H1 (cell line): Measurements from ENCODE around the gene DIPK1C. TPM values are rescaled to one million over a fixed set of nuclear protein-coding genes. Genes with fewer than 3 reads are reported as not detected.

Experiments
- CTCF ChIA-PET: fragments of 300-600 bp; sonication (Branson Sonifier 250); formaldehyde crosslinking; loops from one replicate; lab custom pipeline; 2021; ENCODE audit not compliant: partially characterized antibody; lab: Charles Lee
- POLR2A ChIA-PET: fragments of 300-600 bp; sonication (Branson Sonifier 250); formaldehyde crosslinking; loops from one replicate; lab custom pipeline; 2021; ENCODE audit warnings: inconsistent platforms; ENCODE audit not compliant: partially characterized antibody; lab: Charles Lee
- DNase-seq, 2 experiments: peaks; one replicate each; pipeline versions ENCODE4 v3.0.0 to v3.0.0-alpha.2; 2010 to 2022; ENCODE audit warnings: low spot score in 2 of 2, low read depth in 1 of 2, mixed read lengths in 1 of 2
- FAIRE-seq: peaks from 2 replicates; lab custom pipeline; 2011; peaks lifted over from hg19 to GRCh38; lab: Jason Lieb, UNC
- H2AFZ ChIP-seq: 2 replicates; pipeline ENCODE4 v1.8.1; 2012; ENCODE audit warnings: low read length, inconsistent platforms
- H2AK5ac ChIP-seq: 2 replicates; pipeline ENCODE4 v1.6.1; 2013; ENCODE audit warnings: low read depth, low read length
- H2BK120ac ChIP-seq: replicated peaks from 2 replicates; pipeline ENCODE3; 2013; ENCODE audit warnings: low read depth, low read length, inconsistent platforms
- H2BK12ac ChIP-seq: 2 replicates; pipeline ENCODE4 v1.6.1; 2013; ENCODE audit warnings: low read depth, low read length
- H2BK15ac ChIP-seq: 2 replicates; pipeline ENCODE4 v1.6.1; 2013; ENCODE audit warnings: low read length
- H2BK20ac ChIP-seq: 2 replicates; pipeline ENCODE4 v1.6.1; 2013; ENCODE audit warnings: low read length
- H2BK5ac ChIP-seq: 2 replicates; pipeline ENCODE4 v1.6.1; 2013; ENCODE audit warnings: low read depth, low read length
- H3K14ac ChIP-seq: 2 replicates; pipeline ENCODE4 v1.6.1; 2013; ENCODE audit warnings: inconsistent platforms; ENCODE audit not compliant: insufficient read length
- H3K18ac ChIP-seq: 2 replicates; pipeline ENCODE4 v1.6.1; 2013; ENCODE audit warnings: low read length; ENCODE audit errors: extremely low read depth
- H3K23ac ChIP-seq: 2 replicates; pipeline ENCODE4 v1.6.1; 2013; ENCODE audit warnings: inconsistent platforms; ENCODE audit not compliant: insufficient read length
- H3K23me2 ChIP-seq: 2 replicates; pipeline ENCODE4 v1.6.1; 2013; ENCODE audit warnings: low read depth, low read length
- H3K27ac ChIP-seq: 2 replicates; pipeline ENCODE4 v1.6.1; 2011; ENCODE audit warnings: low read depth, low read length, inconsistent platforms
- H3K27me3 ChIP-seq, 4 experiments: replicated peaks in 1 of 4; 1 replicate in 1 of 4; 2 replicates in 3 of 4; pipeline versions ENCODE4 v1.6.1 to v1.8.1; 2011 to 2013; ENCODE audit warnings: low read length in 3 of 4, mild to moderate bottlenecking in 3 of 4, inconsistent platforms in 2 of 4, mixed read lengths in 2 of 4, moderate library complexity in 1 of 4; ENCODE audit not compliant: control insufficient read depth in 3 of 4, insufficient read depth in 3 of 4; ENCODE audit errors: extremely low read depth in 1 of 4
- H3K36me3 ChIP-seq, 4 experiments: 2 replicates each; pipeline versions ENCODE4 v1.6.1 to v1.8.1; 2011 to 2013; ENCODE audit warnings: mild to moderate bottlenecking in 4 of 4, low read length in 3 of 4, moderate library complexity in 2 of 4, control low read depth in 1 of 4, inconsistent platforms in 1 of 4; ENCODE audit not compliant: insufficient read depth in 4 of 4, control insufficient read depth in 2 of 4
- H3K4ac ChIP-seq: replicated peaks from 2 replicates; pipeline ENCODE3; 2013; ENCODE audit warnings: low read length, low read depth, mixed read lengths, inconsistent platforms; ENCODE audit not compliant: insufficient read length
- H3K4me1 ChIP-seq, 4 experiments: replicated peaks in 1 of 4; 1 replicate in 1 of 4; 2 replicates in 3 of 4; pipeline versions ENCODE4 v1.6.1 to v1.8.1; 2011 to 2013; ENCODE audit warnings: low read length in 3 of 4, inconsistent platforms in 2 of 4, mixed read lengths in 1 of 4; ENCODE audit not compliant: insufficient read depth in 4 of 4, control insufficient read depth in 3 of 4
- H3K4me2 ChIP-seq, 2 experiments: 2 replicates each; pipeline versions ENCODE4 v1.6.1 to v1.8.1; 2011 to 2013; ENCODE audit warnings: low read depth in 2 of 2, low read length in 2 of 2, control low read depth in 1 of 2, inconsistent platforms in 1 of 2, mild to moderate bottlenecking in 1 of 2; ENCODE audit not compliant: insufficient read depth in 1 of 2
- H3K4me3 ChIP-seq, 4 experiments: fragments of 200-600, 300-600 bp in 1 of 4; sonication (generic), shearing (Covaris generic), sonication (Bioruptor Twin) in 1 of 4; 2 replicates each; pipeline versions ENCODE4 v1.5.1 to v1.8.1; 2011 to 2016; ENCODE audit warnings: low read length in 4 of 4, low read depth in 3 of 4, control low read depth in 2 of 4, inconsistent platforms in 2 of 4, mild to moderate bottlenecking in 2 of 4, mixed read lengths in 1 of 4, moderate library complexity in 1 of 4; ENCODE audit not compliant: insufficient read depth in 2 of 4; ENCODE audit errors: extremely low read depth in 1 of 4
- H3K56ac ChIP-seq: replicated peaks from 2 replicates; pipeline ENCODE3; 2013; ENCODE audit warnings: low read depth, mild to moderate bottlenecking, mixed read lengths, low read length, inconsistent platforms; ENCODE audit not compliant: insufficient read length
- H3K79me1 ChIP-seq: 2 replicates; pipeline ENCODE4 v1.6.1; 2013; ENCODE audit warnings: low read depth, low read length, control low read depth
- H3K79me2 ChIP-seq, 2 experiments: 2 replicates each; pipeline versions ENCODE4 v1.6.1 to v1.8.1; 2012 to 2013; ENCODE audit warnings: low read length in 2 of 2, mild to moderate bottlenecking in 2 of 2, inconsistent platforms in 1 of 2; ENCODE audit not compliant: insufficient read depth in 2 of 2, control insufficient read depth in 1 of 2
- H3K9ac ChIP-seq, 4 experiments: replicated peaks in 1 of 4; 1 replicate in 1 of 4; 2 replicates in 3 of 4; pipeline versions ENCODE4 v1.6.1 to v1.8.1; 2011 to 2013; ENCODE audit warnings: low read depth in 3 of 4, low read length in 3 of 4, control low read depth in 2 of 4, mild to moderate bottlenecking in 2 of 4, moderate library complexity in 2 of 4, inconsistent platforms in 1 of 4; ENCODE audit errors: extremely low read depth in 1 of 4
- H3K9me3 ChIP-seq, 2 experiments: 2 replicates each; pipeline versions ENCODE4 v1.6.1 to v1.8.1; 2012 to 2013; ENCODE audit warnings: mild to moderate bottlenecking in 2 of 2, moderate library complexity in 2 of 2, control low read depth in 1 of 2, inconsistent platforms in 1 of 2, low read depth in 1 of 2, low read length in 1 of 2, mixed read lengths in 1 of 2; ENCODE audit not compliant: insufficient read depth in 2 of 2
- H4K20me1 ChIP-seq, 2 experiments: replicated peaks in 1 of 2; 2 replicates each; pipeline versions ENCODE3 to v1.8.1; 2011 to 2013; ENCODE audit warnings: inconsistent platforms in 2 of 2, low read length in 2 of 2, mild to moderate bottlenecking in 1 of 2; ENCODE audit not compliant: insufficient read depth in 2 of 2, control insufficient read depth in 1 of 2
- H4K5ac ChIP-seq: 2 replicates; pipeline ENCODE4 v1.6.1; 2013; ENCODE audit warnings: low read length, low read depth, mixed read lengths, inconsistent platforms; ENCODE audit not compliant: insufficient read length
- H4K8ac ChIP-seq: 2 replicates; pipeline ENCODE4 v1.8.0; 2013; ENCODE audit warnings: mild to moderate bottlenecking, moderate library complexity, low read length, inconsistent platforms; ENCODE audit not compliant: insufficient read depth; ENCODE audit errors: extremely low read depth
- H4K91ac ChIP-seq: replicated peaks from 2 replicates; pipeline ENCODE3; 2013; ENCODE audit warnings: low read length, mixed read lengths, inconsistent platforms; ENCODE audit not compliant: insufficient read length
- ASH2L ChIP-seq: fragments of 200-600, 300-600 bp; sonication (generic); IDR thresholded peaks from one replicate; pipeline ENCODE4 v1.7.1; 2017; ENCODE audit warnings: low read length
- BRCA1 ChIP-seq: IDR thresholded peaks from 2 replicates; pipeline ENCODE4 v1.6.1; 2012; ENCODE audit warnings: low read depth, low read length, improper control_type of control experiment
- E2F6 ChIP-seq: IDR thresholded peaks from 2 replicates; pipeline ENCODE4 v1.6.1; 2012; ENCODE audit warnings: inconsistent platforms
- FOSL1 ChIP-seq: IDR thresholded peaks from 2 replicates; pipeline ENCODE4 v1.6.1; 2011; ENCODE audit warnings: mild to moderate bottlenecking, low read depth, low read length, moderate library complexity; ENCODE audit not compliant: insufficient read depth
- JUND ChIP-seq: IDR thresholded peaks from 2 replicates; pipeline ENCODE4 v1.6.1; 2011; ENCODE audit warnings: mild to moderate bottlenecking, improper control_type of control experiment, low read length
- NRF1 ChIP-seq: IDR thresholded peaks from 2 replicates; pipeline ENCODE4 v1.6.1; 2011; ENCODE audit warnings: mild to moderate bottlenecking, low read depth, low read length, improper control_type of control experiment
- RBBP5 ChIP-seq: IDR thresholded peaks from 2 replicates; pipeline ENCODE4 v1.7.1; 2012; ENCODE audit warnings: low read depth, mild to moderate bottlenecking, inconsistent platforms, low read length, moderate library complexity, borderline replicate concordance
- RFX5 ChIP-seq: IDR thresholded peaks from 2 replicates; pipeline ENCODE4 v1.6.1; 2011; ENCODE audit warnings: low read depth, low read length, improper control_type of control experiment, borderline replicate concordance
- RNF2 ChIP-seq: fragments of 200-900, 300-1000 bp; sonication (generic); IDR thresholded peaks from 2 replicates; pipeline ENCODE4 v1.7.1; 2016; ENCODE audit warnings: borderline replicate concordance, low read depth, mild to moderate bottlenecking, antibody characterized with exemption, low read length; ENCODE audit not compliant: poor library complexity, severe bottlenecking; ENCODE audit errors: missing control alignments
- SIRT6 ChIP-seq: IDR thresholded peaks from one replicate; pipeline ENCODE4 v1.7.1; 2012; ENCODE audit warnings: low read length, inconsistent platforms
- SP2 ChIP-seq: IDR thresholded peaks from 2 replicates; pipeline ENCODE4 v1.6.1; 2012; ENCODE audit warnings: mild to moderate bottlenecking, low read length, inconsistent platforms
- SRF ChIP-seq: IDR thresholded peaks from 2 replicates; pipeline ENCODE4 v1.6.1; 2011; ENCODE audit warnings: mild to moderate bottlenecking, low read depth, low read length, moderate library complexity
- TBP ChIP-seq: IDR thresholded peaks from 2 replicates; pipeline ENCODE4 v1.6.1; 2011; ENCODE audit warnings: low read depth, low read length, improper control_type of control experiment
- TEAD4 ChIP-seq: IDR thresholded peaks from 2 replicates; pipeline ENCODE4 v1.6.1; 2012; ENCODE audit warnings: low read depth, low read length, inconsistent platforms, mixed read lengths
- WGBS, 2 experiments: shearing (Covaris generic) in 1 of 2; methylation state at CpG; one replicate each; pipeline versions ENCODE4 v1.1.6 to v1.1.7; 2013 to 2015; ENCODE audit warnings: low lambda C conversion rate in 2 of 2, mixed read lengths in 2 of 2, inconsistent platforms in 1 of 2, low coverage in 1 of 2, missing lambda C conversion rate in 1 of 2; ENCODE audit not compliant: insufficient replicate concordance in 2 of 2, insufficient coverage in 1 of 2, insufficient read length in 1 of 2; ENCODE audit errors: extremely low coverage in 1 of 2, missing lambda C conversion rate in 1 of 2; 5-methylcytosine and 5-hydroxymethylcytosine counted together
- polyA plus RNA-seq, 7 experiments: library from polyadenylated mRNA; depleted of rRNA in 3 of 7; stranded (reverse) in 5 of 7; unstranded in 2 of 7; fragments of >200 nt in 5 of 7; fragments of 200-250 nt in 2 of 7; gene quantifications; 1 replicate in 5 of 7; 2 replicates in 1 of 7; 4 replicates in 1 of 7; pipeline versions ENCODE4 v1.2.1 to v1.2.3, GENCODE V29; 2011 to 2013; ENCODE audit warnings: missing spikeins in 2 of 7, mixed read lengths in 2 of 7
- total RNA-seq: library from RNA; stranded (reverse); fragmentation: NEBNext Ultra II Directional; extraction: Animal tissue kit (Norgen Biotek cat#: 25700); gene quantifications from 2 replicates; pipeline ENCODE4 v1.2.1, GENCODE V29; 2021

Gene DIPK1C
- total and polyA plus RNA-seq, 2 of the 8 experiments (the other 6 are each of a cell fraction or from before 2014, with no cell fraction given), result 0.08 TPM; not detected in 1

- H3K27ac ChIP-seq, result no peak overlapping the region
- H3K4ac ChIP-seq, result no peak overlapping the region
- H3K56ac ChIP-seq, result no peak overlapping the region
- H2BK12ac ChIP-seq, result no peak overlapping the region
- no peaks in the 10 kb centered on the region for H4K20me1 ChIP-seq
- DNase-seq (no peak), FAIRE-seq (no peak)
- ChIA-PET CTCF (interaction anchor here (0.7 to 1.3 kb wide), 2 partner anchors 10 to 12 kb away, joined by 3 to 4 read pairs; no protein-coding TSS in a partner anchor), POLR2A (no interaction called here)
- no peaks in the 10 kb centered on the region for H3K9me3 ChIP-seq
- H3K4me2 ChIP-seq, result no peak overlapping the region
- H3K14ac ChIP-seq, result no peak overlapping the region
- no peak overlapping the region for H2BK15ac ChIP-seq
- no peak overlapping the region for H3K18ac ChIP-seq
- H4K8ac ChIP-seq, result no peak overlapping the region; the same call in 1 of the 2 replicates
- H3K23ac ChIP-seq, result no peak overlapping the region
- H2BK5ac ChIP-seq, result no peak overlapping the region
- no peak overlapping the region for H2AFZ ChIP-seq
- WGBS, 2 experiments, result 93% methylated on average over 9 of the region's 9 CpGs; no CpG with 5 or more reads in 1 of the 2 experiments
- H2BK20ac ChIP-seq, result no peak overlapping the region
- no peaks in the 10 kb centered on the region for H3K23me2 ChIP-seq
- H3K79me2 ChIP-seq, result no peaks in the 10 kb centered on the region
- H3K4me1 ChIP-seq, result no peaks in the 10 kb centered on the region; a peak in 2 of 7 replicates
- H4K91ac ChIP-seq, result no peak overlapping the region
- H4K5ac ChIP-seq, result no peak overlapping the region
- H2AK5ac ChIP-seq, result no peak overlapping the region
- H3K36me3 ChIP-seq, result no peaks in the 10 kb centered on the region
- no peaks in the 10 kb centered on the region; a peak in 1 of 7 replicates for H3K27me3 ChIP-seq
- H3K4me3 ChIP-seq, result no peak overlapping the region
- H3K9ac ChIP-seq, result no peak overlapping the region
- no peaks in the 10 kb centered on the region for H3K79me1 ChIP-seq
- H2BK120ac ChIP-seq, result no peak overlapping the region
- TF ChIP-seq TEAD4 (no peak), RFX5 (no peak), SRF (no peak), SIRT6 (no peak), RBBP5 (no peak), BRCA1 (no peak), SP2 (no peak), JUND (no peak), E2F6 (no peak), TBP (no peak), RNF2 (no peak), NRF1 (no peak), ASH2L (no peak), FOSL1 (no peak)
Measured at GRCh38 chr18:74440808-74441427, 16.2 kb downstream of the DIPK1C start.
